GM18508 (cell line): Measurements from ENCODE around the gene MZT2A.
"Not testable (repeated sequence)": the region's sequence is repeated elsewhere in the genome, so short reads cannot be mapped to it uniquely, and the experiment has no call there.

Experiments
- ATAC-seq: cut with Tn5 transposase; IDR thresholded peaks from one replicate; pipeline ENCODE4 v1.9.1; 2021; ENCODE audit warnings: moderate number of reproducible peaks; ENCODE audit not compliant: insufficient read depth, unreplicated experiment

Gene MZT2A

GRCh38 chr2:131493199-131493968 is 1.2 kb upstream of the MZT2A start:
- peak; percentile 7 for ATAC-seq

DNA sequence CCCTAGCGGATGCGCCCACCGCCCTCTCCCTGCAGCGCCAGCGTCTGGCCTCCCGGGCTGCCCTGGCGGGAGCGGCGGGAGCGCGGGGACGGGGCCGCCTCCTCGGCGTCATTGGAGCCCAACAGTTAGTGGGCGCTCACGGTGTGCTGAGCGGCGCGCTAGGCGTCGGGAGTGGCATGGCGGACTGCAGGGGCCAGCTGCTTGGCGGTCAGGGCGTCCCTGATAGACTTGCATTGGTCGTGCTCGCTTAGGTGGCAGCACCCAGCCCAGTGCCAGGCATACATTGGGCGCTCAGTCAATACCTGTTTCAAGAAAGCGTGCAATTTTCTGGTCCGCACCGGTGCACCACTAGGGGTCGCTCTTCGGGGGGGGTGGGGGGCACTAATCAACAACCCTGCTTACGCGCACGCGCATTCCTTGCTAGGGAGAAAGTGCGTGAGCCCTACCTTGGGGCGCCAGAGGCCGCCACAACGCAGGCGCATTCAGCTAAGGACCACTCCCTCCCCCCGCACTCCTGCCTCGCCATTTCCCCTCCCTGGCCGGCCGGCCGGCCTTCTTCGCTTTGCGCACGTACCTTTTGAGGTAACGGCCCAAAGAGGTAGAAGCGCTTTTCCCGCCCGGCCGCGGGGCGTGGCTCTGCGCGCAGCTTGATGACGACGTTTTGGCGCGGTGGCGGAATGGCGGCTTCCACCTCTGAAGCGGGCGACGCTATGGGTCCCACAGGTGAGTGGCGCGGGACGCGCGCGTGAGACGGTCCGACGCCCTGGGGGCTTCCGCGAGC is 411 bp upstream of the MZT2A start:
- peak; percentile 59 for ATAC-seq

DNA sequence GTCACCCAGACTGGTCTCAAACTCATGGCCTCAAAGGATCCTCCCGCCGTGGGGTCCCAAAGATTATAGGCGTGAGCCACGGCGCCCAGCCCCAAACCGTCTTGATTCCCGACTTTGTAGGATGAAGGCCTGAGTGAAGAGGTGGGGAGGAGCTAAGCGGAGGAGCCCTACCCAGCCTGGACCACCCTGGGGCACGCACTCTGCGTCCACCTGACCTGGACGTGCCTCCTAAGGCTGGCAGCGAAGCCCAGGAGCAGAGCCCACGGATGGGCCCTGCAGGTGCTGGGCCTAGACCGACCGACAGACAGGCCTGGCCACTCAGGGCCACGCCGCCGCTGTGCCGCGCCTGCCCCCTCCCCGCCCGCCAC is 744 bp downstream of the MZT2A start:
- ATAC-seq: not testable (repeated sequence)

- not testable (repeated sequence) for ATAC-seq
These were observed 1.4 kb downstream of the MZT2A start for GRCh38 chr2:131490616-131491468.

GRCh38 chr2:131488306-131489205 is 3.6 kb downstream of the MZT2A start:
- ATAC-seq: no peak

- not testable (repeated sequence) for ATAC-seq
These were observed 5.8 kb downstream of the MZT2A start for GRCh38 chr2:131486201-131486902.

GRCh38 chr2:131484906-131485460 is 7.2 kb downstream of the MZT2A start:
- not testable (repeated sequence) for ATAC-seq

DNA sequence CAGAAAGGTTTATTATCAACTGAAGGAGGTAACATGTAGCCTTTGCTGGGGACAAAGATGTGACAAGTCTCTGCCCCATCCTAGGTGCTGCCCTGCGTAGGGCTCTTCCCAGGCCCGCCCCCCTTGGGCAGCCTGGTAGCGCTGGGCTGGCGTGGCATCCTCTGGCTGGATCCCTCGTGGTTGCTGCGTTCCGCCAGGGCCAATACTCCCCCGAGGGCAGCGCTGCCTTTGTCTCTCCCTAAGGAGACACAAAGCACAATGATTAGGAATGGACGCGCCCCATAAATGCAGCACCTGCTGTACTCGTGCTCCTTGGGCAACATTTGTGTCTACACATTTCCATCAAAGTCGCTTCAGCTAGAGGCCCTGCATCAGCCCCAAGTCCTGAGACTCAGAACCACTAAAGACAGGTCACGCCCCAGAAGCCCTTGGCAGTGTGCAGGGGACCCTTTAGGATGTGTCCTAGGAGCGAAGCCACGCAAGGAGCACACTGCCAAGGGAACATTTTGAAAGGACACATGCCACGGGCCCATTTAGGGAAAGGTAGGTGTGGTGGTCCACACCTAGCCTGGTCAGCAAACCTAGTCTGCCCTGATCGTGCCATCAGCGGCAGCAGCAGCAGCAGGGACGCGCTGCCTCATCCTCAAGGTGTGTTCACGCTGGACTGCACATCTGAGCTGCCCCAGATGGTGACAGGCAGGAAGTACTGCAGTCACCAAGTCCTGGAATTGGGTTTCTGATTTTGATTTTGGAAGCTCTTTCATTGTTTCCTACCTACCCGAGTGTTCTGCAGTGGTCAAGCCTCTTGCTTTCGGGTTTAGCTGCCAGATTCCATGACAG is 8.0 kb downstream of the MZT2A start:
- ATAC-seq: not testable (repeated sequence)

GRCh38 chr2:131482506-131483155 is 9.6 kb downstream of the MZT2A start:
- not testable (repeated sequence) for ATAC-seq

DNA sequence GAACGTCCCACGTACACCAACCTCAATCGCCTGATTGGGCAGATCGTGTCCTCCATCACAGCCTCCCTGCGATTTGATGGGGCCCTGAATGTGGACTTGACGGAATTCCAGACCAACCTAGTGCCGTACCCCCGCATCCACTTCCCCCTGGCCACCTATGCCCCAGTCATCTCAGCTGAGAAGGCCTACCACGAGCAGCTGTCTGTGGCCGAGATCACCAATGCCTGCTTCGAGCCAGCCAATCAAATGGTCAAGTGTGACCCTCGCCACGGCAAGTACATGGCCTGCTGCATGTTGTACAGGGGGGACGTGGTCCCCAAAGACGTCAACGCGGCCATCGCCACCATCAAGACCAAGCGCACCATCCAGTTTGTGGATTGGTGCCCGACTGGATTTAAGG is 11.8 kb downstream of the MZT2A start:
- ATAC-seq: not testable (repeated sequence)

- ATAC-seq: not testable (repeated sequence)
These were observed 13.2 kb downstream of the MZT2A start for GRCh38 chr2:131478850-131479461.

DNA sequence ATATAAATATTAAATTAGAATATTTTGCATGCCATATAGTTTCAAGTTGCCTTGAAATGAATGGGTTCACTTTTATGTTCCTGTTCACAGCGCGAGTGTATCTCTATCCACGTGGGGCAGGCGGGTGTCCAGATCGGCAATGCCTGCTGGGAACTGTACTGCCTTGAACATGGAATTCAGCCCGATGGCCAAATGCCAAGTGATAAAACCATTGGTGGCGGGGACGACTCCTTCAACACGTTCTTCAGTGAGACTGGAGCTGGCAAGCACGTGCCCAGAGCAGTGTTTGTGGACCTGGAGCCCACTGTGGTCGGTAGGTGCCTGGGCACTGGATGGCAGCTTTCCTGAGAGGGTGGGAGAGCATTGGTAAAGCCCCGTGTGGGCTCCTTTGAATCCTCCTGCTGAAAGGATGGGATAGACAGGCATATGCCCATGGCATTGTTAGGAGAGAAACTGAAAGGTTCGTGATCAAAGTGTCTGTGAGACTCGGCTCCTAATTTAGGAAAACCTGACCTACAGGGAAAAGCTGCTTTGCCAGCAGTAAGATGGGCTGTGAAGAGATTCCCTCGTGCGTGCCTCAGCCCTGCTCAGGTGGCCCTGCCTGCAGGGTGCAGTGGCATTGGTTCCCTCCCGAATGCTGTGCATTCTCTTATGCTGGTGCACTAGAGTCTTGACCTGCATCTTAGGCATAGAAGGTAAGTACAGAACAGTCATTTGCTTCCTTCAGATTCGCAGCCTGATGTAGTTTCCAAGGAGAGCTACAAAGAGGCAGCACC is 13.9 kb downstream of the MZT2A start:
- ATAC-seq: not testable (repeated sequence)

- not testable (repeated sequence) for ATAC-seq
These were observed 15.0 kb downstream of the MZT2A start for GRCh38 chr2:131477227-131477626.

GRCh38 chr2:131476363-131476762 is 15.8 kb downstream of the MZT2A start:
- ATAC-seq: not testable (repeated sequence)

- no peak for ATAC-seq
These were observed 16.4 kb downstream of the MZT2A start, which contains the start of gene TUBA3D for GRCh38 chr2:131475831-131476230. TUBA3D (plus strand) TSS chr2:131476119; CDS start chr2:131476200, 81 bp downstream.

DNA sequence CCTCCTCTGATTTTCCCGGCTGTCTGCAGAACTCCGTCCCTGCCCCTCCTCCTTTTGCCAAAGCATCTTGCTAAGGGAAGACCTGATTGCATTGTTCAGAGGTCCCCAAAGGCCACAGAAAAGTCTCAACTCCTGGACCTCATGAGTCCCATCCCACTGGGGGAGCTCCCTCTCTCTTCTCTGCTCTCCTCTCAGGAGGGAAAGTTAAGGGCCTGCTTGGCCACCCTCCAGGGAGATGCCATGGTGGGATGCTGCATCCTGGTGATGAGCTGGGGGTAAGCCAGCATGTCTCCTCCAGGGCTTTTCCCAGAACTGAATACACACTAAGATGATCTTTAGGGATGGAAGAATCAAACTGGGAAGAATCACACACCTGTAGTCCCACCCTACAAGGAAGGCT is 18.9 kb downstream of the MZT2A start:
- ATAC-seq: not testable (repeated sequence)
